Endothelial cell of umbilical vein (primary cell): Measurements from ENCODE around the gene CRELD1.

Experiments used
- EZH2 ChIP-seq: IDR thresholded peaks from 2 replicates; pipeline ENCODE4 v1.6.1; 2012; ENCODE audit warnings: borderline replicate concordance, low read depth, mild to moderate bottlenecking, moderate library complexity, low read length, inconsistent platforms; ENCODE audit not compliant: severe bottlenecking
- POLR2A ChIP-seq: IDR thresholded peaks from 2 replicates; pipeline ENCODE4 v1.6.1; 2012; ENCODE audit warnings: low read depth, mild to moderate bottlenecking, control low read depth, low read length
- POLR2AphosphoS5 ChIP-seq: IDR thresholded peaks from 2 replicates; pipeline ENCODE4 v1.6.1; 2012; ENCODE audit warnings: low read depth, mild to moderate bottlenecking, control low read depth, low read length, moderate library complexity; ENCODE audit not compliant: insufficient read depth
- TF ChIP-seq, protein P1 (sequence below), 2 donors: IDR thresholded peaks; 1 replicate in 1 of 2; 2 replicates in 1 of 2; pipeline ENCODE4 v1.5.1; 2011; ENCODE audit warnings: low read length in 2 of 2, mild to moderate bottlenecking in 2 of 2, moderate library complexity in 2 of 2, control low read depth in 1 of 2, inconsistent platforms in 1 of 2, low read depth in 1 of 2; ENCODE audit not compliant: insufficient read depth in 1 of 2; ENCODE audit errors: extremely low read depth in 1 of 2
- TF ChIP-seq, protein P2 (sequence below): IDR thresholded peaks from 2 replicates; pipeline ENCODE4 v1.6.1; 2011; ENCODE audit not compliant: insufficient read depth, insufficient read length

DNA sequence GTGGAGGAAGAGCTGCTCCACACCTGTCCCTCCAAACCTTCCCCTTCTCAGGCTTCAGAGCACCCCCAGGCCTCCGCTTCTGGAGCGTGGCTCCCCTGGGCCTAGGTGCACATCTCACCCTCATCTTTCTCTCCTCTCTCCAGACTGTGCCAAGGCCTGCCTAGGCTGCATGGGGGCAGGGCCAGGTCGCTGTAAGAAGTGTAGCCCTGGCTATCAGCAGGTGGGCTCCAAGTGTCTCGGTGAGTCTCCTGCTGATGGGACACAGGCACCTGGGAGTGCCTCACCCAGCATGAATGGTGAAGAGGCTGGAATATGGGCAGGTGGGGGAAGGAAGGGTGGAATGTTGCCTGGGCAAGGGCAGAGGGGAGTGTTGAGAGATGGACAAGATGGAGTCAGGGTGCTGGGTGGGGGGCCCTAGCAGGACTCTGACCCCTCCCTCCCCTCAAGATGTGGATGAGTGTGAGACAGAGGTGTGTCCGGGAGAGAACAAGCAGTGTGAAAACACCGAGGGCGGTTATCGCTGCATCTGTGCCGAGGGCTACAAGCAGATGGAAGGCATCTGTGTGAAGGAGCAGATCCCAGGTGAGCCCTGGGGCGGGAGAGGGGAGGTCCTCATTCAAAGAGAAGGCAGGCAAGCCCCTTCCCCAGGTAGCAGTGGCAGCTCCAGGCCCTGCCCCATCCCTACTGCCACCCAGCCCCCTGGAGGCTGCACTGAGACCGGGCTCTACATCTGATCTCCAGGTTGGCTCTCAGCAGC, 9.5 kb downstream of the CRELD1 start:
- TF ChIP-seq POLR2AphosphoS5 (no peak), POLR2A (no peak), EZH2 (no peak)
- TF ChIP-seq, protein P1, sequence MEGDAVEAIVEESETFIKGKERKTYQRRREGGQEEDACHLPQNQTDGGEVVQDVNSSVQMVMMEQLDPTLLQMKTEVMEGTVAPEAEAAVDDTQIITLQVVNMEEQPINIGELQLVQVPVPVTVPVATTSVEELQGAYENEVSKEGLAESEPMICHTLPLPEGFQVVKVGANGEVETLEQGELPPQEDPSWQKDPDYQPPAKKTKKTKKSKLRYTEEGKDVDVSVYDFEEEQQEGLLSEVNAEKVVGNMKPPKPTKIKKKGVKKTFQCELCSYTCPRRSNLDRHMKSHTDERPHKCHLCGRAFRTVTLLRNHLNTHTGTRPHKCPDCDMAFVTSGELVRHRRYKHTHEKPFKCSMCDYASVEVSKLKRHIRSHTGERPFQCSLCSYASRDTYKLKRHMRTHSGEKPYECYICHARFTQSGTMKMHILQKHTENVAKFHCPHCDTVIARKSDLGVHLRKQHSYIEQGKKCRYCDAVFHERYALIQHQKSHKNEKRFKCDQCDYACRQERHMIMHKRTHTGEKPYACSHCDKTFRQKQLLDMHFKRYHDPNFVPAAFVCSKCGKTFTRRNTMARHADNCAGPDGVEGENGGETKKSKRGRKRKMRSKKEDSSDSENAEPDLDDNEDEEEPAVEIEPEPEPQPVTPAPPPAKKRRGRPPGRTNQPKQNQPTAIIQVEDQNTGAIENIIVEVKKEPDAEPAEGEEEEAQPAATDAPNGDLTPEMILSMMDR (IDR thresholded peaks at IDR 0.05; ENCODE audit: extremely low read depth in 1 of 2, insufficient read depth in 1 of 2, low read depth in 1 of 2, low read length in 2 of 2): no peak
- TF ChIP-seq, protein P2, sequence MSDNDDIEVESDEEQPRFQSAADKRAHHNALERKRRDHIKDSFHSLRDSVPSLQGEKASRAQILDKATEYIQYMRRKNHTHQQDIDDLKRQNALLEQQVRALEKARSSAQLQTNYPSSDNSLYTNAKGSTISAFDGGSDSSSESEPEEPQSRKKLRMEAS: no peak
